ENCODE results near the gene NELFE. TPM values are rescaled to one million over a fixed set of nuclear protein-coding genes. Genes with fewer than 3 reads are reported as not detected.
"Not testable (repeated sequence)": the region's sequence is repeated elsewhere in the genome, so short reads cannot be mapped to it uniquely, and the experiment has no call there.

The NELFE gene
- total RNA-seq, 2 donors from 2014 or later, result 62.4 to 69.3 TPM

- Histone ChIP-seq H3K27me3 (replicated peaks; ENCODE audit: insufficient read depth) (no peaks in the 10 kb centered on the region), H3K27ac (no peak overlapping the region), H3K4me3 (no peak overlapping the region), H3K36me3 (peaks cover 12% of the 10 kb centered on the region), H3K9me3 (no peaks in the 10 kb centered on the region), H3K4me1 (ENCODE audit: control insufficient read depth in 1 of 2, low read depth in 2 of 2) (peaks cover 6 to 13% of the 10 kb centered on the region in 2 donors)
- TF ChIP-seq, protein P1, sequence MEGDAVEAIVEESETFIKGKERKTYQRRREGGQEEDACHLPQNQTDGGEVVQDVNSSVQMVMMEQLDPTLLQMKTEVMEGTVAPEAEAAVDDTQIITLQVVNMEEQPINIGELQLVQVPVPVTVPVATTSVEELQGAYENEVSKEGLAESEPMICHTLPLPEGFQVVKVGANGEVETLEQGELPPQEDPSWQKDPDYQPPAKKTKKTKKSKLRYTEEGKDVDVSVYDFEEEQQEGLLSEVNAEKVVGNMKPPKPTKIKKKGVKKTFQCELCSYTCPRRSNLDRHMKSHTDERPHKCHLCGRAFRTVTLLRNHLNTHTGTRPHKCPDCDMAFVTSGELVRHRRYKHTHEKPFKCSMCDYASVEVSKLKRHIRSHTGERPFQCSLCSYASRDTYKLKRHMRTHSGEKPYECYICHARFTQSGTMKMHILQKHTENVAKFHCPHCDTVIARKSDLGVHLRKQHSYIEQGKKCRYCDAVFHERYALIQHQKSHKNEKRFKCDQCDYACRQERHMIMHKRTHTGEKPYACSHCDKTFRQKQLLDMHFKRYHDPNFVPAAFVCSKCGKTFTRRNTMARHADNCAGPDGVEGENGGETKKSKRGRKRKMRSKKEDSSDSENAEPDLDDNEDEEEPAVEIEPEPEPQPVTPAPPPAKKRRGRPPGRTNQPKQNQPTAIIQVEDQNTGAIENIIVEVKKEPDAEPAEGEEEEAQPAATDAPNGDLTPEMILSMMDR (IDR thresholded peaks at IDR 0.05), result no peak
- ATAC-seq (ENCODE audit: insufficient number of reproducible peaks, low FRiP score, low read depth) (no peak), DNase-seq (ENCODE audit: low spot score) (no peak)
Measured at GRCh38 chr6:31977816-31978431, 19.2 kb upstream of the NELFE start.

GRCh38 chr6:31976065-31976464 is 17.3 kb upstream of the NELFE start:
- DNase-seq (ENCODE audit: low spot score); H3K4me3 ChIP-seq; H3K9me3 ChIP-seq; H3K27me3 ChIP-seq (replicated peaks; ENCODE audit: insufficient read depth); ATAC-seq (ENCODE audit: insufficient number of reproducible peaks, low FRiP score, low read depth); H3K27ac ChIP-seq: not testable (repeated sequence)
- H3K36me3 ChIP-seq, result peaks cover 12% of the 10 kb centered on the region
- H3K4me1 ChIP-seq (ENCODE audit: control insufficient read depth in 1 of 2, low read depth in 2 of 2), result peaks cover 11 to 23% of the 10 kb centered on the region in 2 donors

GRCh38 chr6:31972709-31973350 is 14.1 kb upstream of the NELFE start:
- peak overlapping the region; percentile 91 to 95 for H3K27ac ChIP-seq
- no peak for ATAC-seq (ENCODE audit: insufficient number of reproducible peaks, low FRiP score, low read depth)
- H3K9me3 ChIP-seq, result no peaks in the 10 kb centered on the region

DNA sequence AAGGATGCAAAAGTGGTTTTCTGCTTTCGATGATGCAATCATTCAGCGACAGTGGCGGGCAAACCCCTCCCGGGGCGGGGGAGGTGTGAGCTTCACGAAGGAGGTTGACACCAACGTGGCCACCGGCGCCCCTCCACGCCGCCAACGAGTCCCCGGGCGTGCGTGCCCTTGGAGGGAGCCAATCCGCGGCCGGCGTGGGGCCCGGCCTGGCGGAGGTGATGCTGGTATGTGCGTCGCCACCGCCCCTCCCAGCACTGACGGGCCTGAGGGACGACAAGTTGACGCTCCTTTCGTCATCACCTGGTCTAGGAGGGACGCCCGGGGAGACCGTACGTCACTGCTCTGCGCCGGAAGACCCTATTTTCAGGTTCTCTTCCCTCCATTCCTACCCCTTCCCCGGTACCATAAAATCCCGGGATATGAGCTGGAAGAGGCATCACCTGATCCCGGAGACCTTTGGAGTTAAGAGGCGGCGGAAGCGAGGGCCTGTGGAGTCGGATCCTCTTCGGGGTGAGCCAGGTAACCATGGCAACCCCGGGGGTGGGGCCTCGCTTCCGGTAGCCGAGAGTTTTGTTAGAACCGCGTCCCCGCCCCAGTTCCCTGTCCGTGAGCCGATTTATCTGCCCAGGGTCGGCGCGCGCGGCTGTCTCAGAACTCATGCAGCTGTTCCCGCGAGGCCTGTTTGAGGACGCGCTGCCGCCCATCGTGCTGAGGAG is 13.4 kb upstream of the NELFE start, which contains the start of gene DXO:
TSS of gene DXO (minus strand) at position 146 of the 716 bp plus-strand sequence. CDS start 463 bp downstream, outside the sequence.
- DNase-seq (ENCODE audit: low spot score) (peak; percentile 94), ATAC-seq (ENCODE audit: insufficient number of reproducible peaks, low FRiP score, low read depth) (peak; percentile 93)
- H3K9me3 ChIP-seq, result no peaks in the 10 kb centered on the region
- H3K4me1 ChIP-seq (ENCODE audit: control insufficient read depth in 1 of 2, low read depth in 2 of 2), result peaks cover 19 to 38% of the 10 kb centered on the region in 2 donors
- H3K27ac ChIP-seq, result peak within 1 kb of the TSS; percentile 91 to 95
- peak within 1 kb of the TSS; percentile 79 for H3K4me3 ChIP-seq
- H3K36me3 ChIP-seq, result peaks cover 23% of the 10 kb centered on the region
- TF ChIP-seq, protein P1 (IDR thresholded peaks at IDR 0.05), result no peak
- no peaks in the 10 kb centered on the region for H3K27me3 ChIP-seq (replicated peaks; ENCODE audit: insufficient read depth)

More at GRCh38 chr6:31972709-31973350, 14.1 kb upstream of the NELFE start:
- H3K36me3 ChIP-seq, result peaks cover 17% of the 10 kb centered on the region
- no peak for DNase-seq (ENCODE audit: low spot score)
- peak overlapping the region; percentile 79 for H3K4me3 ChIP-seq
- peaks cover 19 to 38% of the 10 kb centered on the region in 2 donors for H3K4me1 ChIP-seq (ENCODE audit: control insufficient read depth in 1 of 2, low read depth in 2 of 2)
- TF ChIP-seq, protein P1 (IDR thresholded peaks at IDR 0.05), result no peak
- no peaks in the 10 kb centered on the region for H3K27me3 ChIP-seq (replicated peaks; ENCODE audit: insufficient read depth)

GRCh38 chr6:31971279-31971992 is 12.7 kb upstream of the NELFE start:
- TF ChIP-seq, protein P1 (IDR thresholded peaks at IDR 0.05), result no peak
- no peak for ATAC-seq (ENCODE audit: insufficient number of reproducible peaks, low FRiP score, low read depth)
- H3K9me3 ChIP-seq, result no peaks in the 10 kb centered on the region
- DNase-seq (ENCODE audit: low spot score), result no peak
- H3K27me3 ChIP-seq (replicated peaks; ENCODE audit: insufficient read depth), result no peaks in the 10 kb centered on the region
- peak overlapping the region; percentile 79 for H3K4me3 ChIP-seq
- H3K4me1 ChIP-seq (ENCODE audit: control insufficient read depth in 1 of 2, low read depth in 2 of 2), result peaks cover 19 to 38% of the 10 kb centered on the region in 2 donors
- peak overlapping the region; percentile 91 to 95 for H3K27ac ChIP-seq
- peaks cover 30% of the 10 kb centered on the region for H3K36me3 ChIP-seq
